DMS153 (cell line): ENCODE measurements around the gene RAB39A.

ENCODE experiments used
- DNase-seq: peaks from one replicate; lab custom pipeline; 2025; lab: John Stamatoyannopoulos, UW

RAB39A gene

GRCh38 chr11:107962181-107962580 lies 33.9 kb downstream of the RAB39A start:
- no peak for DNase-seq

- DNase-seq, result no peak
Observed at GRCh38 chr11:107963091-107963490, 34.8 kb downstream of the RAB39A start.

- DNase-seq, result no peak
Observed at GRCh38 chr11:107969219-107969618, 41.0 kb downstream of the RAB39A start.

GRCh38 chr11:107970049-107970448 lies 41.8 kb downstream of the RAB39A start:
- DNase-seq, result no peak

GRCh38 chr11:107973641-107974040 lies 45.4 kb downstream of the RAB39A start:
- no peak for DNase-seq

- DNase-seq, result no peak
Observed at GRCh38 chr11:107988397-107989158, 60.3 kb downstream of the RAB39A start.

- DNase-seq, result no peak
Observed at GRCh38 chr11:107991868-107992414, 63.7 kb downstream of the RAB39A start.

- DNase-seq, result no peak
Observed at GRCh38 chr11:107996006-107996776, 67.9 kb downstream of the RAB39A start.

GRCh38 chr11:107998761-107999160 lies 70.5 kb downstream of the RAB39A start:
- DNase-seq, result no peak

GRCh38 chr11:107999759-108000455 lies 71.7 kb downstream of the RAB39A start:
- peak; percentile 3 for DNase-seq

- DNase-seq, result no peak
Observed at GRCh38 chr11:108002476-108002875, 74.2 kb downstream of the RAB39A start.

GRCh38 chr11:108003623-108004022 lies 75.4 kb downstream of the RAB39A start:
- DNase-seq, result no peak

- no peak for DNase-seq
Observed at GRCh38 chr11:108007819-108008218, 79.6 kb downstream of the RAB39A start.

GRCh38 chr11:108008656-108009496 lies 80.6 kb downstream of the RAB39A start, which contains the start of gene CUL5:
Gene CUL5, plus strand, starts transcription at chr11:108008898. Its CDS starts 451 bp downstream, at chr11:108009349.
- DNase-seq, result peak; percentile 81

GRCh38 chr11:108009497-108010370 lies 81.5 kb downstream of the RAB39A start:
- no peak for DNase-seq

- no peak for DNase-seq
Observed at GRCh38 chr11:108012139-108012725, 84.0 kb downstream of the RAB39A start.
